ENCODE measurements around the gene PRSS16.

The PRSS16 gene

GRCh38 chr6:27283279-27283678 lies 35.8 kb downstream of the PRSS16 start:
- DNase-seq (ENCODE audit: low read depth in 2 of 2) = no peak

- DNase-seq (ENCODE audit: low read depth in 2 of 2) = no peak
These were observed 38.6 kb downstream of the PRSS16 start for GRCh38 chr6:27286141-27286540.

- no peak for DNase-seq (ENCODE audit: low read depth in 2 of 2)
These were observed 40.2 kb downstream of the PRSS16 start for GRCh38 chr6:27287751-27288135.

- DNase-seq (ENCODE audit: low read depth in 2 of 2) = no peak
These were observed 40.9 kb downstream of the PRSS16 start for GRCh38 chr6:27288136-27289044.

- DNase-seq (ENCODE audit: low read depth in 2 of 2) = no peak
These were observed 42.8 kb downstream of the PRSS16 start for GRCh38 chr6:27290065-27290849.

- no peak for DNase-seq (ENCODE audit: low read depth in 2 of 2)
These were observed 43.3 kb downstream of the PRSS16 start for GRCh38 chr6:27290850-27291208.

- no peak for DNase-seq (ENCODE audit: low read depth in 2 of 2)
These were observed 46.1 kb downstream of the PRSS16 start for GRCh38 chr6:27293436-27294098.

GRCh38 chr6:27294409-27294808 lies 46.9 kb downstream of the PRSS16 start:
- DNase-seq (ENCODE audit: low read depth in 2 of 2) = no peak

GRCh38 chr6:27295301-27296079 lies 48.0 kb downstream of the PRSS16 start:
- no peak for DNase-seq (ENCODE audit: low read depth in 2 of 2)

GRCh38 chr6:27296106-27296783 lies 48.7 kb downstream of the PRSS16 start:
- DNase-seq (ENCODE audit: low read depth in 2 of 2) = no peak

- no peak for DNase-seq (ENCODE audit: low read depth in 2 of 2)
These were observed 50.0 kb downstream of the PRSS16 start for GRCh38 chr6:27297484-27297856.

GRCh38 chr6:27297857-27298730 lies 50.6 kb downstream of the PRSS16 start:
- DNase-seq (ENCODE audit: low read depth in 2 of 2) = no peak

- DNase-seq (ENCODE audit: low read depth in 2 of 2) = no peak
These were observed 56.2 kb downstream of the PRSS16 start for GRCh38 chr6:27303613-27304272.

Measured in stimulated activated CD4-positive, alpha-beta T cell treated with anti-CD3 and anti-CD28 coated beads, Interleukin-15, amount 100 ng/mL, for 48 hours (primary cell).